Liver (tissue), 9 donors: ENCODE results near the gene PARD3B. TPM values are rescaled to one million over a fixed set of nuclear protein-coding genes. Genes with fewer than 3 reads are reported as not detected.

ENCODE experiments used
- DNase-seq: peaks from one replicate; pipeline ENCODE4 v3.0.0-alpha.2; 2017; ENCODE audit warnings: low spot score
- H3K27ac ChIP-seq, 2 donors: one replicate each; pipeline ENCODE4 v1.7.0; 2013; ENCODE audit warnings: inconsistent platforms in 2 of 2, low read length in 2 of 2, control low read depth in 1 of 2, low read depth in 1 of 2, mild to moderate bottlenecking in 1 of 2
- H3K27me3 ChIP-seq, 4 donors: one replicate each; pipeline versions ENCODE4 v1.6.1 to v1.7.0; 2013; ENCODE audit warnings: low read length in 3 of 4, inconsistent platforms in 1 of 4, mild to moderate bottlenecking in 1 of 4, moderate library complexity in 1 of 4; ENCODE audit not compliant: control insufficient read depth in 4 of 4, insufficient read depth in 4 of 4
- H3K36me3 ChIP-seq, 4 donors: one replicate each; pipeline versions ENCODE4 v1.6.1 to v1.7.0; 2013; ENCODE audit warnings: low read length in 3 of 4, mild to moderate bottlenecking in 3 of 4, low read depth in 1 of 4, moderate library complexity in 1 of 4; ENCODE audit not compliant: control insufficient read depth in 4 of 4, insufficient read depth in 3 of 4
- H3K4me1 ChIP-seq, 4 donors: one replicate each; pipeline versions ENCODE4 v1.6.1 to v1.7.0; 2013; ENCODE audit warnings: low read length in 3 of 4, mild to moderate bottlenecking in 3 of 4, moderate library complexity in 1 of 4; ENCODE audit not compliant: control insufficient read depth in 4 of 4, insufficient read depth in 4 of 4
- H3K4me3 ChIP-seq, 3 donors: one replicate each; pipeline versions ENCODE4 v1.6.1 to v1.7.0; 2013; ENCODE audit warnings: low read length in 3 of 3, control low read depth in 1 of 3, low read depth in 1 of 3, mild to moderate bottlenecking in 1 of 3
- H3K9ac ChIP-seq, 2 donors: one replicate each; pipeline ENCODE4 v1.7.0; 2013; ENCODE audit warnings: low read length in 2 of 2, mild to moderate bottlenecking in 2 of 2, moderate library complexity in 2 of 2, control low read depth in 1 of 2, low read depth in 1 of 2
- H3K9me3 ChIP-seq, 4 donors: one replicate each; pipeline versions ENCODE4 v1.6.1 to v1.7.0; 2013; ENCODE audit warnings: low read length in 3 of 4; ENCODE audit not compliant: control insufficient read depth in 4 of 4
- EGR1 ChIP-seq, 2 donors: IDR thresholded peaks; 2 replicates each; pipeline ENCODE4 v1.6.1; 2016 to 2018; ENCODE audit warnings: antibody characterized with exemption in 2 of 2, low read depth in 2 of 2
- GABPA ChIP-seq, 2 donors: IDR thresholded peaks in 1 of 2; conservative IDR thresholded peaks in 1 of 2; 2 replicates each; pipeline ENCODE4 v1.6.1; 2016; ENCODE audit warnings: antibody characterized with exemption in 2 of 2, mild to moderate bottlenecking in 1 of 2, moderate library complexity in 1 of 2
- HNF4A ChIP-seq, 2 donors: conservative IDR thresholded peaks; 2 replicates each; pipeline ENCODE4 v1.6.1; 2016; ENCODE audit warnings: antibody characterized with exemption in 2 of 2, mild to moderate bottlenecking in 2 of 2
- HNF4G ChIP-seq: IDR thresholded peaks from 2 replicates; pipeline ENCODE4 v1.6.1; 2016; ENCODE audit warnings: antibody characterized with exemption
- NR2F2 ChIP-seq: IDR thresholded peaks from 2 replicates; pipeline ENCODE4 v1.6.1; 2016; ENCODE audit warnings: antibody characterized with exemption
- RAD21 ChIP-seq, 2 donors: IDR thresholded peaks; 2 replicates each; pipeline ENCODE4 v1.6.1; 2016; ENCODE audit warnings: antibody characterized with exemption in 2 of 2, mild to moderate bottlenecking in 2 of 2
- TAF1 ChIP-seq: conservative IDR thresholded peaks from 2 replicates; pipeline ENCODE4 v1.6.1; 2016; ENCODE audit warnings: antibody characterized with exemption, mild to moderate bottlenecking
- YY1 ChIP-seq: IDR thresholded peaks from 2 replicates; pipeline ENCODE4 v1.6.1; 2016; ENCODE audit warnings: antibody characterized with exemption, mild to moderate bottlenecking
- ZBTB33 ChIP-seq: IDR thresholded peaks from 2 replicates; pipeline ENCODE4 v1.6.1; 2016; ENCODE audit warnings: antibody characterized with exemption
- WGBS: extraction: QIAGEN DNeasy Blood & Tissue Kit; methylation state at CpG from one replicate; pipeline ENCODE4 v1.1.7; 2013; 5-methylcytosine and 5-hydroxymethylcytosine counted together
- polyA plus RNA-seq, 2 donors: library from polyadenylated mRNA; stranded (reverse) in 1 of 2; unstranded in 1 of 2; fragments of 200-250 nt in 1 of 2; fragments of >200 nt in 1 of 2; fragmentation: Nextera tagmentation in 1 of 2; extraction: Ambion mirVana in 1 of 2; gene quantifications; one replicate each; pipeline versions ENCODE4 v1.2.1 to v1.2.3, GENCODE V29; 2013 to 2015
- total RNA-seq, 2 donors: library from RNA; depleted of rRNA; stranded (reverse); fragments of >200 nt; gene quantifications; one replicate each; pipeline ENCODE4 v1.2.3, GENCODE V29; 2014
- TF ChIP-seq, protein P1 (sequence below): IDR thresholded peaks from 2 replicates; pipeline ENCODE4 v1.6.1; 2016; ENCODE audit warnings: antibody characterized with exemption, mild to moderate bottlenecking
- TF ChIP-seq, protein P2 (sequence below): IDR thresholded peaks from 2 replicates; pipeline ENCODE4 v1.6.1; 2016; ENCODE audit warnings: antibody characterized with exemption
- TF ChIP-seq, protein P3 (sequence below): IDR thresholded peaks from 2 replicates; pipeline ENCODE4 v1.6.1; 2016; ENCODE audit warnings: antibody characterized with exemption
- donor health status: healthy.
- donor health status: healthy.
- donor health status: healthy.
- donor health status: healthy.
- donor health status: healthy.

PARD3B gene
- total and polyA plus RNA-seq, 4 donors, result 1.1 to 10.3 (median 3.7) TPM

DNA sequence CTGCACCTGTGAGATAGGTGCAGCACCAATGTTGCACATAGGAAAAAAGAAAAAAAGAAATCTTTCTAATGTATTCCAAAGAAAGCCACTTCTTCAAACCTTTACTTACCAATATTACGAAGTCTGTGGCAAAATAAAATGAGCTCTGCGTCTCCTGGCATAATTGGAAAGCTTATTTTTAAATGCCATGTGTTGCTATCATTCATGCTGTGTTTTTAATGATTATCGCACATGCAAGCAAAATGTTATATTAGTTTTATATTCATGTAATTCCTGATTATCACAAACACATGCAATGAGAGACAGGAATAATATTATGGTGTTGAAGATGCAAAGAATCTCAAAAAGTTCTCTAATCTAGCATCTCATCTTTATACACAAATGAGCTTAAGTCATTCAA is 47.0 kb upstream of the PARD3B start:
- Histone ChIP-seq H3K27ac (no peak overlapping the region), H3K4me1 (no peaks in the 10 kb centered on the region), H3K9ac (no peak overlapping the region), H3K9me3 (no peaks in the 10 kb centered on the region), H3K36me3 (no peaks in the 10 kb centered on the region), H3K4me3 (no peak overlapping the region), H3K27me3 (no peaks in the 10 kb centered on the region)
- TF ChIP-seq, protein P1, sequence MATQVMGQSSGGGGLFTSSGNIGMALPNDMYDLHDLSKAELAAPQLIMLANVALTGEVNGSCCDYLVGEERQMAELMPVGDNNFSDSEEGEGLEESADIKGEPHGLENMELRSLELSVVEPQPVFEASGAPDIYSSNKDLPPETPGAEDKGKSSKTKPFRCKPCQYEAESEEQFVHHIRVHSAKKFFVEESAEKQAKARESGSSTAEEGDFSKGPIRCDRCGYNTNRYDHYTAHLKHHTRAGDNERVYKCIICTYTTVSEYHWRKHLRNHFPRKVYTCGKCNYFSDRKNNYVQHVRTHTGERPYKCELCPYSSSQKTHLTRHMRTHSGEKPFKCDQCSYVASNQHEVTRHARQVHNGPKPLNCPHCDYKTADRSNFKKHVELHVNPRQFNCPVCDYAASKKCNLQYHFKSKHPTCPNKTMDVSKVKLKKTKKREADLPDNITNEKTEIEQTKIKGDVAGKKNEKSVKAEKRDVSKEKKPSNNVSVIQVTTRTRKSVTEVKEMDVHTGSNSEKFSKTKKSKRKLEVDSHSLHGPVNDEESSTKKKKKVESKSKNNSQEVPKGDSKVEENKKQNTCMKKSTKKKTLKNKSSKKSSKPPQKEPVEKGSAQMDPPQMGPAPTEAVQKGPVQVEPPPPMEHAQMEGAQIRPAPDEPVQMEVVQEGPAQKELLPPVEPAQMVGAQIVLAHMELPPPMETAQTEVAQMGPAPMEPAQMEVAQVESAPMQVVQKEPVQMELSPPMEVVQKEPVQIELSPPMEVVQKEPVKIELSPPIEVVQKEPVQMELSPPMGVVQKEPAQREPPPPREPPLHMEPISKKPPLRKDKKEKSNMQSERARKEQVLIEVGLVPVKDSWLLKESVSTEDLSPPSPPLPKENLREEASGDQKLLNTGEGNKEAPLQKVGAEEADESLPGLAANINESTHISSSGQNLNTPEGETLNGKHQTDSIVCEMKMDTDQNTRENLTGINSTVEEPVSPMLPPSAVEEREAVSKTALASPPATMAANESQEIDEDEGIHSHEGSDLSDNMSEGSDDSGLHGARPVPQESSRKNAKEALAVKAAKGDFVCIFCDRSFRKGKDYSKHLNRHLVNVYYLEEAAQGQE, result no peak
- WGBS, result 96% methylated on average over 3 of the region's 3 CpGs
- no peak for DNase-seq

DNA sequence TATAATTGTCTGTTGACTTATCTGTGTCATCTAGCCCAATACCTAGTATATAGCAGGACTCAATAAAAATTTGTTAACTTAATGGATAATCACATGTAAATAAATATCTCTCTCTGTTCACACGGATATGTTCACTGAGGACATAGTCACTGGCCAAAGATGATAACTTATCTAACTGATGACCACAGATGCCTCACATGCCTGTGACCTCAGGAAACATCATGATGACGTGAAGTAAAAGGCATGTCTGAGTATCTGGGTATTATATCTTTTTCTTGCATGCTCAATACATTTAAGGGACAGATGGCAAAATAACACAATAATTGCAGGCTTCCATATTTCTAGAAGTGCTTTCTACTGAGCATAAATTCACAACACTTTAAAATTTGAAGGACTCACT is 41.4 kb upstream of the PARD3B start:
- Histone ChIP-seq H3K36me3 (no peaks in the 10 kb centered on the region), H3K9me3 (no peaks in the 10 kb centered on the region), H3K4me1 (no peaks in the 10 kb centered on the region), H3K27me3 (no peaks in the 10 kb centered on the region), H3K9ac (no peak overlapping the region), H3K4me3 (no peak overlapping the region), H3K27ac (no peak overlapping the region)
- no peak for DNase-seq
- WGBS, result 75% methylated on average over 2 of the region's 2 CpGs
- no peak for TF ChIP-seq TAF1
- no peak for TF ChIP-seq NR2F2
- TF ChIP-seq HNF4A (conservative IDR thresholded peaks at IDR 0.05), result no peak
- TF ChIP-seq, protein P2, sequence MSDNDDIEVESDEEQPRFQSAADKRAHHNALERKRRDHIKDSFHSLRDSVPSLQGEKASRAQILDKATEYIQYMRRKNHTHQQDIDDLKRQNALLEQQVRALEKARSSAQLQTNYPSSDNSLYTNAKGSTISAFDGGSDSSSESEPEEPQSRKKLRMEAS, result no peak
- no peak for TF ChIP-seq HNF4G
- TF ChIP-seq GABPA (IDR thresholded peaks at IDR 0.05 in 1 of 2, conservative IDR thresholded peaks at IDR 0.05 in 1 of 2), result no peak
- TF ChIP-seq, protein P1, result no peak
- TF ChIP-seq, protein P3, sequence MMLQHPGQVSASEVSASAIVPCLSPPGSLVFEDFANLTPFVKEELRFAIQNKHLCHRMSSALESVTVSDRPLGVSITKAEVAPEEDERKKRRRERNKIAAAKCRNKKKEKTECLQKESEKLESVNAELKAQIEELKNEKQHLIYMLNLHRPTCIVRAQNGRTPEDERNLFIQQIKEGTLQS, result no peak
- TF ChIP-seq ZBTB33, result no peak
- TF ChIP-seq RAD21 (IDR thresholded peaks at IDR 0.05), result no peak
- no peak for TF ChIP-seq EGR1 (IDR thresholded peaks at IDR 0.05; ENCODE audit: low read depth in 2 of 2)
- no peak for TF ChIP-seq YY1
